Astrocyte (in vitro differentiated cells and primary cell): ENCODE results near the gene DHX35. TPM values are rescaled to one million over a fixed set of nuclear protein-coding genes. Genes with fewer than 3 reads are reported as not detected.

ENCODE experiments used
- DNase-seq: peaks from one replicate; pipeline ENCODE4 v3.0.0-alpha.2; 2010; ENCODE audit warnings: low read depth
- FAIRE-seq: peaks from 2 replicates; lab custom pipeline; 2011; peaks lifted over from hg19 to GRCh38; lab: Jason Lieb, UNC
- H2AFZ ChIP-seq: 2 replicates; pipeline ENCODE4 v1.6.0; 2012; ENCODE audit warnings: low read depth, low read length, inconsistent platforms
- H3K27ac ChIP-seq: 2 replicates; pipeline ENCODE4 v1.5.1; 2011; ENCODE audit warnings: low read depth, low read length, inconsistent platforms
- H3K27me3 ChIP-seq: 2 replicates; pipeline ENCODE4 v1.6.0; 2011; ENCODE audit warnings: low read length, inconsistent platforms; ENCODE audit not compliant: insufficient read depth
- H3K36me3 ChIP-seq: 2 replicates; pipeline ENCODE4 v1.5.1; 2011; ENCODE audit warnings: low read length, inconsistent platforms; ENCODE audit not compliant: insufficient read depth
- H3K4me1 ChIP-seq: 2 replicates; pipeline ENCODE4 v1.5.1; 2011; ENCODE audit warnings: low read length, inconsistent platforms; ENCODE audit not compliant: insufficient read depth
- H3K4me2 ChIP-seq: 2 replicates; pipeline ENCODE4 v1.6.0; 2012; ENCODE audit warnings: low read length, inconsistent platforms
- H3K4me3 ChIP-seq: 2 replicates; pipeline ENCODE4 v1.5.1; 2011; ENCODE audit warnings: low read depth, mild to moderate bottlenecking, low read length, inconsistent platforms; ENCODE audit not compliant: insufficient read depth
- H3K79me2 ChIP-seq: 2 replicates; pipeline ENCODE4 v1.6.0; 2012; ENCODE audit warnings: mild to moderate bottlenecking, low read length, inconsistent platforms; ENCODE audit not compliant: insufficient read depth
- H3K9ac ChIP-seq: 2 replicates; pipeline ENCODE4 v1.6.0; 2012; ENCODE audit warnings: mild to moderate bottlenecking, low read length, inconsistent platforms
- H3K9me3 ChIP-seq: 2 replicates; pipeline ENCODE4 v1.5.1; 2012; ENCODE audit warnings: low read depth, mild to moderate bottlenecking, low read length, inconsistent platforms; ENCODE audit not compliant: insufficient read depth
- H4K20me1 ChIP-seq: 2 replicates; pipeline ENCODE4 v1.6.0; 2012; ENCODE audit warnings: low read length, inconsistent platforms; ENCODE audit not compliant: insufficient read depth
- H3K27ac Mint-ChIP-seq: one replicate; pipeline ENCODE4 v1.8.0; 2021; ENCODE audit warnings: mild to moderate bottlenecking, mixed read lengths; ENCODE audit not compliant: unreplicated experiment
- H3K27me3 Mint-ChIP-seq: one replicate; pipeline ENCODE4 v1.8.0; 2021; ENCODE audit warnings: low read depth, mixed read lengths; ENCODE audit not compliant: unreplicated experiment
- H3K36me3 Mint-ChIP-seq: one replicate; pipeline ENCODE4 v1.8.0; 2021; ENCODE audit warnings: low read depth, mixed read lengths; ENCODE audit not compliant: unreplicated experiment
- H3K4me1 Mint-ChIP-seq: one replicate; pipeline ENCODE4 v1.8.0; 2021; ENCODE audit warnings: low read depth, mixed read lengths; ENCODE audit not compliant: unreplicated experiment
- H3K4me3 Mint-ChIP-seq: one replicate; pipeline ENCODE4 v1.8.0; 2021; ENCODE audit warnings: mild to moderate bottlenecking, moderate library complexity, mixed read lengths; ENCODE audit not compliant: unreplicated experiment
- H3K9me3 Mint-ChIP-seq: one replicate; pipeline ENCODE4 v1.8.0; 2021; ENCODE audit warnings: mild to moderate bottlenecking, mixed read lengths; ENCODE audit not compliant: unreplicated experiment
- CTCF ChIP-seq: IDR thresholded peaks from 2 replicates; pipeline ENCODE4 v1.5.1; 2011; ENCODE audit warnings: low read depth, mild to moderate bottlenecking, inconsistent platforms, low read length, moderate library complexity; ENCODE audit not compliant: insufficient read depth
- EZH2 ChIP-seq: IDR thresholded peaks from 2 replicates; pipeline ENCODE4 v1.6.1; 2012; ENCODE audit warnings: mild to moderate bottlenecking, low read length, inconsistent platforms; ENCODE audit not compliant: insufficient read depth
- total RNA-seq: library from RNA; stranded (reverse); gene quantifications from 2 replicates; pipeline ENCODE4 v1.2.1, GENCODE V29; 2021

The DHX35 gene
- total RNA-seq, 1 donor from 2014 or later = 7.8 TPM

GRCh38 chr20:39004508-39004907, 42.4 kb downstream of the DHX35 start:
- no peak overlapping the region for H3K4me2 ChIP-seq
- no peaks in the 10 kb centered on the region for H3K4me1 ChIP-seq
- no peak overlapping the region for H3K4me3 ChIP-seq
- FAIRE-seq = no peak
- no peak for DNase-seq
- TF ChIP-seq CTCF = no peak
- H3K27me3 Mint-ChIP-seq = no peaks in the 10 kb centered on the region
- H3K27ac Mint-ChIP-seq = no peak overlapping the region
- peaks cover 35% of the 10 kb centered on the region for H3K36me3 ChIP-seq
- no peaks in the 10 kb centered on the region for H3K79me2 ChIP-seq
- peaks cover 8% of the 10 kb centered on the region for H3K36me3 Mint-ChIP-seq
- peaks cover under 1% of the 10 kb centered on the region for H3K4me1 Mint-ChIP-seq
- no peaks in the 10 kb centered on the region for H3K9me3 ChIP-seq
- no peak overlapping the region for H2AFZ ChIP-seq
- no peak overlapping the region for H3K4me3 Mint-ChIP-seq
- no peak overlapping the region for H3K27ac ChIP-seq
- no peak overlapping the region for H3K9ac ChIP-seq
- no peaks in the 10 kb centered on the region for H3K9me3 Mint-ChIP-seq
- peaks cover 9% of the 10 kb centered on the region for H4K20me1 ChIP-seq
- H3K27me3 ChIP-seq = no peaks in the 10 kb centered on the region

DNA sequence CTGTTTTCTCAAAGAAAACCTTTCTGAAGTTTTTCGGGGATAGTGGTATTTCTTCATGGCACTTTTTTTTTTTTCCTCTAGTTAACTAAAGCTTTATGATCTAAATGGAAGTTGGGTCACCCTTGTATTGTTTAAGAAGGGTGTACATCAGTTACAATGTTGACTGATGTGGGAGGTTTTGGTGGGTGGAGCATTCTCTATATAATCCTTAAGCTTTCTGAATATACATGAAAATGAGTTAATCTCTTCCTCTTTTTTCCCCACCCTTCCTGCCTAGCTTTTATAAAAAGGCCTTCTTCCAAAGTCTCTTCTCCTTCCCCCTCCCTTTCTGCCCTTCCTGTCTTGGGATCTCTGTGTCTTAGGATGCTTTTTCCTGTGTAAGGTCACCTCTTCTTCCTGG, 47.2 kb downstream of the DHX35 start:
- Histone ChIP-seq H3K9ac (no peak overlapping the region), H4K20me1 (peaks cover 9% of the 10 kb centered on the region), H3K36me3 (peaks cover 32% of the 10 kb centered on the region), H3K4me3 (no peak overlapping the region), H3K4me1 (no peaks in the 10 kb centered on the region), H2AFZ (no peak overlapping the region), H3K27me3 (no peaks in the 10 kb centered on the region), H3K79me2 (no peaks in the 10 kb centered on the region), H3K4me2 (no peak overlapping the region), H3K27ac (no peak overlapping the region), H3K9me3 (no peaks in the 10 kb centered on the region)
- H3K27me3 Mint-ChIP-seq = no peaks in the 10 kb centered on the region
- H3K9me3 Mint-ChIP-seq = no peaks in the 10 kb centered on the region
- FAIRE-seq = no peak
- TF ChIP-seq EZH2 = no peak
- no peak for TF ChIP-seq CTCF
- H3K4me1 Mint-ChIP-seq = no peaks in the 10 kb centered on the region
- H3K36me3 Mint-ChIP-seq = peaks cover 5% of the 10 kb centered on the region
- no peak overlapping the region for H3K4me3 Mint-ChIP-seq
- no peak for DNase-seq
- no peak overlapping the region for H3K27ac Mint-ChIP-seq

GRCh38 chr20:39010496-39010895, 48.4 kb downstream of the DHX35 start:
- no peak overlapping the region for H3K27ac ChIP-seq
- Mint-ChIP-seq H3K36me3 (peaks cover 11% of the 10 kb centered on the region), H3K27ac (no peak overlapping the region)

More at GRCh38 chr20:39010496-39010895, 48.4 kb downstream of the DHX35 start:
- H3K9ac ChIP-seq = no peak overlapping the region
- no peak overlapping the region for H2AFZ ChIP-seq
- Mint-ChIP-seq H3K27me3 (no peaks in the 10 kb centered on the region), H3K4me3 (no peak overlapping the region), H3K4me1 (no peaks in the 10 kb centered on the region), H3K9me3 (no peaks in the 10 kb centered on the region)
- H3K4me3 ChIP-seq = no peak overlapping the region
- DNase-seq (no peak), FAIRE-seq (no peak)
- peaks cover 32% of the 10 kb centered on the region for H3K36me3 ChIP-seq
- no peak overlapping the region for H3K4me2 ChIP-seq
- no peaks in the 10 kb centered on the region for H3K9me3 ChIP-seq
- H3K79me2 ChIP-seq = no peaks in the 10 kb centered on the region
- no peak for TF ChIP-seq EZH2
- TF ChIP-seq CTCF = no peak
- peaks cover 9% of the 10 kb centered on the region for H4K20me1 ChIP-seq
- H3K4me1 ChIP-seq = no peaks in the 10 kb centered on the region
- H3K27me3 ChIP-seq = no peaks in the 10 kb centered on the region
